HG03571 (cell line): ENCODE data around the gene BRSK2.

Experiments
- ATAC-seq: cut with Tn5 transposase; IDR thresholded peaks from one replicate; pipeline ENCODE4 v1.9.1; 2021; ENCODE audit not compliant: unreplicated experiment

Gene BRSK2

DNA sequence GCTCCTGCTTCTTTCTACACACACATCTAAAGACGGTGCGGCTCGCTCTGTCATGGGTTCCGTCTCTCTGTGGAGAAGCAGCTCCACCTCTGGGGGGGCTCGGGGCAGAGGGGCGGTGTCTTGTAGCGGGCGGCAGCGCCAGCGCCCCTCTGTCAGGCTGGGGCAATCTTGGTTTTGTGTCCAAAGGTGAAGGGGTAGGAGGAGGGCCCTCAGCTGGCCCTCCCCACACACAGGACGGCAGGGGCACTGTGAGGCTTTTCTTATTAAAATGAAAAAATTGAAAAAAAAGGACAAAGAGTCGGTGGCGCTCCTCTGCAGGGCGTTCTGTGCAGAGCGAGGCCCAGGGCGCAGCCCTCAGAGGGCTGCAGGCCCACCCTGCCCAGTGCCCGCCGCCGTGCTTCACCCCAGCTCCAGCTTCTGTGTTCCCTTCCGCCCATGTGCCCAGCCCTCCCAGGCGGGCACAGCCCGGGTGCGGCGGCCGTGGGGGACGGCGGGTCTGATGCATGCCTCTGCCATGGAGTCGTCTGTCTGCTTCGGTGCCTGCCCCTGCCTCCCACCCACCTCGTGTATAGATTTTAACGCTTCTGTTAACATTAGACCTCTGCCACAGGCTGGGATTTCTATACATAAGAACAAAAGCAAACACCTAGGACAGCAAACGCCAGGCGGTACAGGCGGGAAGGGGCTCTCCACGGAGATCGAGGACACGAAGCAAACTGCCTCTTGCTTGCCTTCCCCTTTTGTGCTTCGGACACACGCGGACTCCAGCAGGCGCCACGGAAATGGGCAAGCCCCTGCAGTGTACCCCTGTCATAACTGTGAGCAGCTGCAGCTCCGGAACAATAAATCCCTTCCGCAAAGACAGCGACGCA is 72.3 kb downstream of the BRSK2 start:
- ATAC-seq, result no peak

DNA sequence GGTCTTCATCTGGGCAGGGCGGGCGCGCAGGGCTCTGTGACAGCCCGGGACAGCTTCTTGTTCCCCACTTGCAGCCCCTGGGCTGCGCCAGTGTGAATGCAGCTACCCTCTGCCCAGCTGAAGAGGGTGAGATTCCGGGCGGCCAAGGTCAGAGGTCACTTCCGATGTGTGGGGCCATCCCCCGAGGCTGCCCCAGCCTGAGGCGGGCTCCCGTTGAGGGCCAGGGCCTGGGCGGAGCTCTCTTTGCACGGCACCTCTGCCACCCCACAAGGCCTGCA is 72.9 kb downstream of the BRSK2 start:
- ATAC-seq, result no peak

DNA sequence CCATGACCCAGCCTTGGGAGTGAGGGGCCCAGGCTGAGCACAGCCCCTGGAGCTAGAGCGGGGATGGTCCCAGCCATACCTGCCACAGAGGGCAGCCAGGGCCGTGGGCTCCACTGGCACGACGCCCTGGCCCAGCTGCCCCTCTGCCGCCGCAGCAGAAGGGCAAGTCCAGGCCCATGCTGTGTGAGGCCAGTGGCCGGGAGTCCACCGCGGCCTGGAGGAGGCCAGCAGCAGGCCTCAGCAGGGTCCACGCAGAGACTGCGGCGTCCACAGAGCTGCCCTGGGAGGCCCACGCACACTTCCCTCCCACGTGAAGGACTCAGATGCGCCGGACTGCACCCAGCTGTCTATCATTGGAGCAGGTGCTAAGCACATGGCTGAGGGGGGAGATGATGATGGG is 73.3 kb downstream of the BRSK2 start:
- no peak for ATAC-seq

DNA sequence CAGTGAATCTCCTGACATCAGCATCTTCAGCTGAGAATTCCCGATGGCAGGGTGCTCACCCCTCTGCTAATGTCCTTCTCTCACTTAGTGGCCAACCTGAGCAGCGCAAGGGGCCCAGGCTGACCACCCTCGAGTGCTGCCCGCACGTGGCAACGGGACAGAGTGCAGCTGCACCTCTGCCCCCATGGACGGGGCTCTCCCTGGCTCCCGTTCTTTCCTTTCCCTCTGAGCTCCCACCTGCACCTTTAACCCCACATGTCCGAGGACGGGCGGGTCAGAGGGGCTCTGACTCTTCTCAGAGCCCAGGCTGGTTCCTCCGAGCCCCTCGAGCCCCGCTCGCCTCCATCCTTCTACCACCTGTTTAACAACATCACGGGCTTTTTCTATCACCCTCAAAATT is 77.0 kb downstream of the BRSK2 start:
- ATAC-seq, result no peak

DNA sequence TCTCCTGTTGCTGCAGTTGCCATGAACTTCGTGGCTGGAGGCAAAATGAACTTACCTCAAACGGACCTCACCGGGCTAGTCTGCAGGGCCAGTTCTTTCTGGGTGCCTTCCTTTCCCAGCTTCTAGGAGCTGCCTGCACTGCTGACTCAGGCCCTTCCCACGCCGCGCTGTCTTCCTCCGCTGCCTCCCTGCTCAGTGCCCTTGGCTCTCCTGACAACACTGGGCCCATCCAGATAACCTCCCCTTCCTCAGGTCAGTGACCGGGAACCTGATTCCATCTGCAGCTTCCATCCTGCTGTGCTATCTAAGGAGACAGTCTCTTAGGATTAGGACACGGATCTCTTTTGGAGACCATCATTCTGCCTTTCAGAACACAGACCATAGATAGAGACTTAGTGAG is 77.5 kb downstream of the BRSK2 start:
- no peak for ATAC-seq

DNA sequence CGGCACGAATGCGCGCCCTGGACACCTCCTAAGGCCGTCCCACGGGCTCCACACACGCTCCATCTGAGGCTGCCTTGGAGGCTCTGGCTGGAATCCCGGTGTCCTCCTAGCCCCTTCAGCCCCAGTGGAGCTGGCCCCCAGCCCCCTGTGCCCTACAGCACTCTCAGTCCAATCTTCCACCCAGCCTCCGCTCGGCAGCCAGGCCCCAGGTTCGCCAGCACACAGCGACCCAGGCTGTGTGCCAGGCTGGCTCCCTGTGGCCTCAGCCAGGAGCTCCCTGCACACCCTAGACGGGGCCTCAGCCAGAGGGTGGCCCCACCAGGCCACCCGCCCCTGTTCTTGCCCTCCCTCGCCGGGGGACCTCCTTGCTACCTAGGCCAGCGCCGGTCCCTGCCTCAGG is 78.3 kb downstream of the BRSK2 start:
- no peak for ATAC-seq

DNA sequence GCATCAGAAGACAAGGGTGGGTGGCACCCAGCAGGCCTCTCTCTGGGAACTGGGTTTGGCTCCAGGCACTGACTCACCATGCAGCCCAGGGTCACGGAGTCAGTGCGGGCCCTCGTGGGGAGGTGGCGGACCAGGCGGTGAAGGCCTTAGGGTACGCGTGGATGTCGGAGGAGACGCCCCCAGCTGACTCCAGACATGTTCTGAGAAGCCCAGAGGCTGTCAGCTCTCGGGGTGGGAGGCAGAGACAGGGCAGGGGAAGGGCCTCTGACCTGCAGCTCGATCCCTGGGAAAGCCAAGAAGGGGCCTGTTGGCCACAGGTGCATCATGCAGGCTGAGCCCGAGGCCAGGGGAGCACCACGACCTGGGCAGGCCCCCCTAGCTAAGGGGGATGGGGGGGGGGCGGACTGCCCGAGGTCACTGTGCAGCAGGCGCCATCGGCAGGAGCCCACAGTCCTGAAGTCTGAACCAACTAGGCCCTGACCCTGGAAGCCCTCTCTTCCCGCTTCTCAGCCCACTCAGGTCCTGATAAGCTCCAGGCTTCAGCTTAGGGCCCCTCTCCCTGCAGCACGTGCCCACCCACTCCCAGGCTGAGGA is 78.8 kb downstream of the BRSK2 start:
- ATAC-seq, result no peak

DNA sequence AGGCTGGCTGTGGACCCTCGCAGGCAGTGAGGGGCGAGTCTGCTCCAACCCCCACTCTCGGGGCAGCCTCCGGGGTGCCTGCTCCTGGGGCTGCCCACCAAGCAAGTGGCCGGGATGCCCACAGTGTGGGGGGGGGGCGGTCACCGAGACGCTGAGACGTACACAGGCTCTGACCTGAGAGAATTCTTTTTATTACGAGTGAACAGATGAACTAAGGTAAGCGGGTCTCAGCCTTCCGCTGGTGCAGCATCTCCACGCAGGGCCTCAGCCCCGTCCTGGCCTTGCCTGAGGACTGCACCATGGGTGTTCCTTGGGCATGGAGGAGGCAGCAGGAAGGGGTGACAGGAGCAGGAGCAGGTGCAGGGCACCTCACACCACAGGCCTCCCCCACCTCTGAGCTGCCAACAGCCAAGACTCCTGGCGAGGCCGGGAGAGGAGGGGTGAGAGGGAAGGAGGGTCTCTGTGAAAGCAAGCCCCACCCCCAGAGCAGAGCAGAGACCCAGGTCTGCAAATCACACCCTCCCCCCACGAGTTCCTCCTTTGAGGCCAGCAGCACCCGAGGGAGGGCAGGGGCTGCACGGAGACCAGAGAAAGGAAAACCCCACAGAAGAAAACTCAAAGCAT is 79.7 kb downstream of the BRSK2 start:
- no peak for ATAC-seq

DNA sequence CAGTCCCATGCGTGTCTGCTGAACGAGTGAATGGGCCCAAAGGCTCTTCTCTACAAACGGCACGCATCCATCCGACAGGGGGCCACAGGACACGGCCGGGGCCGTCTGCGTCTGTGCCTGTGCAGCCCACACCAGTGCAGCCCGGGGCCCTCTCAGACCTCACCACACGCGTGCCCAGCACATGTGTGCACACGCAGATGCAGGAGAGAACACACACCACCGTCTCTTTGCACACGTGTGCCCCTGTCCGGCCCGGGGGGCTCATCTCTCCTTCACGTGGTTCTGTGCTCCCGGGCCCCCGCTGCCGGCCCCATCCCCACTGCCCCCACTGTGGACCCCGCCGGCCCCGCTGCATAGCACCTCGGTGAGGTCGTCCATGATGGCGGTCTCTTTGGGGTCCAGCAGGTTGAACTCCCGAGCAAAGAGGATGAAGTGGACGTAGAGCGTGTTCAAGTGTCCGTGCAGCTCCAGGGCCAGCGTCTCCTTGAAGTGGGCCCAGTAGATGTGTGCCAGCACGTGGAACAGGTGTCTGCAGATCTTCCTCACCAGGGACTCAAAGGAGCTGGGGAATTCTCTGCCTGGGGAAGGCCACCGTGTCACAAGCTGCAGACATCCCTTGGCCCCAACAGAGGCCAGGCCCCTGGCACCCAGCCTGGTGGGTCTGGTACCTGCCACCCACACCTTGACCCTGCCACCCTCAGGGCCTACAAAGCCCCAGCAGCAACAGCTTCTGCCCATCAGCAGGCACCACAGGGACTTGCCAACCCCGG is 80.4 kb downstream of the BRSK2 start:
- ATAC-seq, result no peak

DNA sequence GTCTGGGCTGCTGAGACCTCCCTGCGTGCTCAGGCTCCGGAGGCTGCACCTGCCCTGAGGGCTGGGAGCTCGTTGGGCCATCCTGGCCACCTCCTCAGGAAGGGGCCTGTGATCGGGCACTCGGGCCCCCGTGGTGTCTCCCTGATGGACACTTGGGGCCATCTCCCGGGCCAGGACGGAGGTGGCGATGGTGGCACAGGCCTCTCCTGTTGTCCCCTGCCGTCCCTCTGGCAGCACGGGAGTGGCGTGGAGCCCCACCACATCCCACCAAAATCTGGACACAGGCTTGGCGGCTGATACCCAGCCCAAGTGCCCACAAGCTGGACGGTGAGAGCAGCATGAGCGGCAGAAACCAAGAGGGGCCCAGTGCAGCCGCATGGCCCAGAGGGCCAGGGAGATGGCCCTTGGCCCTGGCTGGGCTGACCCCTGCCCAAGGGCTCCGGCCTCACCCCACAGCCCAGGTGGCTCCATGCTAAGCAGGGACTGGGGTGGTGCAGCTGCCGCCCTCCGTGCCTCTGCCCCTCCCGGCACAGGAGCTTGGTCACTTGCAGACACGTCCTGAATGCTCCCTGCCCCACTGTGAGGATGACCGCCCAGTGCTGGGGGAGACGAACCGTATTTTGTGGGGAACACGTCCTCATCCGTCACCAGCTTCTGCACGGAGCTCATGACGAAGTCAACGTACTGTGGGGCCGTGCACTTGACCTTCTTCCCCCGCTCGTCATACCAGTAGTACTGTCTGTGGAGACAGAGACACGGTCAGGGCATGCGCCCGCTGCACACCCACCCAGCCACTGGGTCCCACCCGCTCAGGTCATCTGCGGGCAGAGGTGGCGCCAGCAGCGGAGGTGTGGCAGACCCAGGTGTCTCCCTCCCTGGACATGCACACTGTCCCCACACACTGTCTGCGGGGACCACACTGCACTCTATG is 81.2 kb downstream of the BRSK2 start:
- no peak for ATAC-seq

DNA sequence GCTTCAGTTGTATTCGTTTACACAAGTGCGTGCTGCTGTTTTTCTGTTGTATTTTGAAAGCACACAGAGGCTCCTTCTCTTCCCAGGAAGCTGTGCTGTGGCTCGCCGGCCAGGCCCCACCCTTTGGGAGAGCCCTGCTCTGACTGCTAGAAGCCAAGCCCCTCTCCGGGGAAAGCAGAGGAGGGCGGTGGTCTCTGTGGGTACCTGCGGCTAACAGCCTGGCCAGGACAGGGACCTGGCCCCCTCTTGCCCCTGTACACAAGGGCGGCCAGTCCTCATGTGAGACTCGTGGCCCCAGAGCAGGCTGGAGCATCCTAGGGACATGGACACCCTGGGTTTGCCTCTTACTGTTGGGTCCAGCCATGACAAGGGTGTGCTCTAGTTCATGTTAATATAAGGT is 82.0 kb downstream of the BRSK2 start:
- ATAC-seq, result no peak

DNA sequence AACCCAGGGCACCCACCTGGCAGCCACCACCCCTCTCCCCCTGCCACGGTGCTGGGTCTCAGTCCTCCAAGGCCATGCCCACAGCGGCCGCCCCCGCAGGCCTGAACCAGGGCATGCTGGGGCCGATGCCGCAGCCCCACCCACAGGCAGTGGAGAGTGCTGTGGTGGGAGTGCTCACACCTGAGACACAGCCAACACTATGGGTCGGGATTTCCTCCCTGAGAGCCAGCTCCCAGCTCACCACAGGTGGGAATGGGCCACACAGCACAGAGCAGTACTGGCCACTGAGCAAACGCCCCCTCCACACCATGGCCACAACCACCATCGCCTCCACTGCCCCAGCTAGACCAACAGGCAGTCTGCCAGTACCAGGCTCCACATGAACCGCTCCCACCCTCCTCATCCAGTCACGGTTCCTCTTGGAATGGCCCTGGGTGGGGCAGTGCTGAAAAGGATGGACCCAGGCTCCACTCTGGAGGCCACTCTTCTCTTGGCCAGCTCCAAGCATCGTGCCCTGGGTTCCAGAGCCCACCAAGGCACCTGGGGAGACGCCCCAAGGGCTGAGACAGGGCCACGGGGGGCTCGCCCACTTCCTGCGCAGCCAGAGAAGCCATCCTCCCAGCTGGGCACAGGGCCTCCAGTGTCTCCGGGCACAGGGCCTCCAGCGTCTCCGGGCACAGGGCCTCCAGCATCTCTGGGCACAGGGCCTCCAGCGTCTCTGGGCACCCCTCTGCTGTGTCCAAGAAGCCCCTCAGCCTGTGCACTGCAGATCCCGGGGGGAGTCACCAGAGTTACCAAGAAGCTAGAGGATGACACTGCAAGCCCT is 82.7 kb downstream of the BRSK2 start:
- no peak for ATAC-seq

DNA sequence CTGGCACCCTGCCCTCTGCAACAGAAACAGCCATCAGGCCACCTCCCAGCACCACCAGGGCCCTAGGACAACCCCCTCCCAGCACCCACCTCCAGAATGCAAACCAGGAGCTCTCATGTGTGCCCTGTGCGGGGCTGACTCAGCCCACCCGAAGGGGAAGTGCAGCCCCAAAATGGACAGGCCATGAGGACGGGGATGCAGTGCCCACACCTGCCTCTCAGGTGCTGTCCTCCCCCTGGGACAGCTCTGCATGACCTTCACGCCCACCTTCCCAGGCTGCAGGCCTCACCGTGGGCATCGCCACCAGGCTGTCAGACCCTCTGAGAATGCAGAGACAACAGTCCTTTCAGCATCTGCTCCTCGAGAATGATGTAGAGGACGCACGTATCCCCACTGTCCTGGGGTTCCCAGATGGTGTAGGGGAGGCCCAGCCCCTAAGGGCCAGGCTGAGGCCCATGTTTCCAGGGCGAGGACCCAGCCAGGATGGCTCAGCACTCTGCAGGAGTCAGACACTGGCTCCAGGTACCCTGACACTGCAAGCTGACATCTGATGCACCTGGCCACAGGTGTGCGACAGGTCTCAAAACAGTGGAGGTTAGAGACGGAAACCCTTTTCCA is 83.4 kb downstream of the BRSK2 start:
- no peak for ATAC-seq

DNA sequence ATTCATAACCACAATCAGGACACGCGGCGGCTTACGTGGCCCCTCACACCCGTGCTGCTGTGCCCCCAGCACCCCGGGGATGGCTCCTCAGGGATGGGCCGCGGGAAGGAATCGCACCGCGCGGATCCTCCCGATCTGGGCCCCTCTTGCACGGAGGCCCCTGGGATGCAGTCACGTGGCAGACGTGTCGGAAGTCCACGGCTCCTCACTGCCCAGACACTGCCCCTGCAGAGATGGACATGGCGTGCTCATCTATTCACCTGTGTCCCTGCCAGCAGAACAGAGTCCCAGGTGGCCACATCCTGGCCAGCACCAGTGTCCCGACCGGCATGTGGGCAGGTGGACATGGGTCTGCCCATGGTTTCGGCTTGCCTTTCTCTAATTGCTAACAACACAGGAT is 84.1 kb downstream of the BRSK2 start:
- no peak for ATAC-seq

DNA sequence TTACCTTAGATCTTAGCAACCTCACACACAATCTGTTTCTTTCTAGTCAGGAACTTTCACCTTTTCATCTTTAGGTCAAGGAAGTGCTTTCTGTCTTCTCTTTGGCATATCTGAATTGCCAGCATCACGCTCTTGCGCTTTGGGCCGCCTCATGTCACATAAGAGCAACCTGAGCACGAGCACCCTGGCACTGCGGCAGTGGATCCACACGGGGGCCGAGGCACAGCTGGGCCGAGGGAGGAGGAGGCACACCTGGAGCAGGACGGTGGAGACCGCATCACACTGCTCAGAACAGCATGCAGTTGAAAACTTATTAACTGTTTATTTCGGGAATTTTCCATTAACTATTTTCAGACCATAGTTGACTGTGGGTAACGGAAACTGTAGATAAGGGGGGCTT is 86.1 kb downstream of the BRSK2 start:
- ATAC-seq, result no peak

DNA sequence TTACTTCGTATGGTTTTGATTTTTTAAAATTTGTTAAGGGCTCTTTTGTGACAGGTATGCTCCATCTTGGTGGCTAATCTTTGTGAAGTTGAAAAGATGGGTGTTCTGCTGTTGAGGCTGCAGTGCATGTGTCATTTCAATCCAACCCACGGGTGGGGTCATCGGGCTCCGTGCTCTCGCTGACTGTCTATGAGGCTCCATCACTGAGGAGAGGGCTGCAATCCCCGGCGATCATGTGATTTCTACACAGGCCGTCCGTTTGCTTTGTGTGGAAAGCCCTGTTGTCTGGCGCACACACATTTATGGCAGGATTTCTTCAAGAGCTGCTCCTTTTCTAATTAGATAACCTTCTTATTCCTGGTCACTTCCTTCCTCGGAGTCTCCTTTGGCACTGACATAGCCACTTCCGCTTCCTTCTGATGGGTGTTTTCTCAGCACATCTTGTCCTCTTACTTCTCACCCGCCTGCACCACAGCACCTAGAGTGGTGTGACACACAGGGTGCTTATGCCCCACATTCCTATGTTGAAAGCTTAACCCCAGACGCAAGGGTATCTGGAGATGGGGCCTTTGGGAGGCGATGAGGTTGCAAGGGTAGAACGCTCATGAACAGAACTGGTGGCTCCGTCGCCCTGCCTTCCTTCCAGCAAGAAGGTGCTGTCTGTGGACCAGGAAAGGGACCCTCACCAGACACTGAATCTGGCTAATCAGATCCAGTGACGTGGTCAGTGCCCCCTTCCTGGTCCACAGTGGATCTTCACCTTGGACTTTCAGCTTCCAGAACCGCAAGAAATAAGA is 87.4 kb downstream of the BRSK2 start:
- ATAC-seq, result no peak

DNA sequence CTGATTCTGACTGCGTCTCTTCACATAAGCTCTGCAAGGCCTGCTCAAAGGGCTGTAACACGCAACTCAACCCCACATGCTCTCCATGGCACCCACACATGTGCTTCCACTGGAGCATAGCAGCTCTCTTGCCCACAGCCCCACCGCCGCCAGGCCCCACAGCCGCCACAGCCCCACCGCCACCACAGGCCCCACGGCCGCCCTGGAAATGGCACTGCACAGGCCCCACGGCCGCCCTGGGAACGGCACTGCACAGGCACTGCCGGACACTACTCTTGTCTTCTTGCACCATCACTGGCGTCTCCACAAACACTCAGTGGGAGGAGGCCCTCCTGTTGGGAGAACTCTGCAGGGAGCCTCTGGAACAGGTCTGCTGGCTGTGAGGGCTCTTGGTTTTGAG is 88.3 kb downstream of the BRSK2 start:
- no peak for ATAC-seq

DNA sequence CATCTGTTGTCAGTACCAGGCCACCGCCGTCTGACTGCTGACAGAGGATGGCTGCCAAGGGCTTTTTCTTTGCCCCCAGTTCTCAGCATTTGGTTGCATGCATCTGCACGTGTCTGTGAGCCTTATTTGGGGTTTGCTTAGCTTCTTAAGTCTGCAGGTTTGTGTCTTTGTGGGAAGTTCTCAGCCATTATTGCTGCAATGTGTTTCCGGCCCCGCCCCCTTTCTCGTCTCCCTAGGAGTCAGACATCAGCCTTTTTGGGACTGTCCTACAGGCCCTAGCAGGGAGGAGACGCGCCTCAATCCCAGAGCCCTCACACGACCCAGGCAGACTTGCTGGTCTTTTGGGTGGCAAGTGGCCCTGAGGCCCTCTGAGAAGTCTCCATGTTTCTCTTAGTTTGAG is 88.8 kb downstream of the BRSK2 start:
- ATAC-seq, result no peak
